HTR-8/SVneo (cell line): ENCODE measurements around the gene ERFE.
A peak's percentile ranks its signal among the peaks of the same experiment; 100 is the strongest.

Experiments
- DNase-seq: peaks from one replicate; pipeline ENCODE4 v3.0.0; 2011; ENCODE audit warnings: low spot score, mixed read lengths; ENCODE audit not compliant: insufficient read length
- FAIRE-seq: peaks from 2 replicates; lab custom pipeline; 2011; peaks lifted over from hg19 to GRCh38; lab: Jason Lieb, UNC

ERFE gene

DNA sequence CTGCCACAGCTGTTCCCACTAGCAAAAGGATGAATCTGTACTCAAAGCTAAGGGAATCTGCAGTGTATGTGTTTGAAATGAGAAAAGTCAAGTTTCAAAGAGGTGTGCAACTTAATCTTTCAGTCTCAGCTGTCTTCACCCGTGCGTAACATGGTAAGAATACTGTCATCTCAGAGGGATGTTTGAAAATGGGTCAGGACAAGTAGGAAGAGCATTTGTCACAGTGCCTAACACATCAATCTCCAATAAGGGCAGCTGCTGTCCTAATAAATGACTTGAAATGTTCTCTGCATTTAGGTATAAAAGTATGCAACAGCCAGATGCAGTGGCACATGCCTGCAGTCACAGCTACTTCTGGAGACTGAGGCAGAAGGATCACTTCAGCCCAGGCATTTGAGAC is 31.7 kb downstream of the ERFE start:
- DNase-seq (no peak), FAIRE-seq (no peak)

DNA sequence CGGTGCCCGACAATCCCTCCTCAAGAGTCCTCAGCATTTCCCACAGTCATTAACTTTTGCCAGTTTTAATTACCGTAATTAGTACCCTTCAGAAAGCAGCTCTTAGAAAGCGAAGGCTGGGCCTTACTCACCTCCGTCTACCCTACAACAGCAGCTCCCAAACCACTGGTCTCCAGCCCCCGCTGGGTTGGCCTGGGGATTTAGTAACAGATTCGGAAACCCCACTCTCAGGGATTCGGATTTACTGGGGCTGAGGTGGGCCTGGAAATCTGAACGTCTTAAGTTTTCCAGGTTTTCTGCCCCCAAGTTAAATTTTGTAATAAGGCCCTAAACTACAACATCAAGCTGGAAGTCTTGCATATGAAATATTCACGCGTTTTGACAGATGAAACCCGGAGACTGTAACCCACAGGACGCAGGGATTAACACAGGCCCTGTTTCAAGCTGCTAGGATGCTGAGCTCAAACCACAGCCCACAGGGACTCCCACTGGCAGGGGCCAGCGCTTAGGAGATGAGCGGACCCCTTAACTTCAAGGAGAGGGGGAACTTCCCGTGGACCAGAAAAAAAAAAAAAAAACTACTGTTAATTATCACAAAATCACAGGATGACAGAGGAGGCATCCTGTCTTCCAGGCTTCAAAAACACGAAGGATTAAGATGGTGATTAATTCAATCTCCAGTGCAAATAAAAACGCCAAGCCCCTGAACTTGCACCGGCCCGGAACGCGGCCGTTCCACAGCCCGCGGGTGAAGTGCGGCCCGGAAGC is 43.7 kb downstream of the ERFE start:
- DNase-seq (peak; percentile 23), FAIRE-seq (no peak)

DNA sequence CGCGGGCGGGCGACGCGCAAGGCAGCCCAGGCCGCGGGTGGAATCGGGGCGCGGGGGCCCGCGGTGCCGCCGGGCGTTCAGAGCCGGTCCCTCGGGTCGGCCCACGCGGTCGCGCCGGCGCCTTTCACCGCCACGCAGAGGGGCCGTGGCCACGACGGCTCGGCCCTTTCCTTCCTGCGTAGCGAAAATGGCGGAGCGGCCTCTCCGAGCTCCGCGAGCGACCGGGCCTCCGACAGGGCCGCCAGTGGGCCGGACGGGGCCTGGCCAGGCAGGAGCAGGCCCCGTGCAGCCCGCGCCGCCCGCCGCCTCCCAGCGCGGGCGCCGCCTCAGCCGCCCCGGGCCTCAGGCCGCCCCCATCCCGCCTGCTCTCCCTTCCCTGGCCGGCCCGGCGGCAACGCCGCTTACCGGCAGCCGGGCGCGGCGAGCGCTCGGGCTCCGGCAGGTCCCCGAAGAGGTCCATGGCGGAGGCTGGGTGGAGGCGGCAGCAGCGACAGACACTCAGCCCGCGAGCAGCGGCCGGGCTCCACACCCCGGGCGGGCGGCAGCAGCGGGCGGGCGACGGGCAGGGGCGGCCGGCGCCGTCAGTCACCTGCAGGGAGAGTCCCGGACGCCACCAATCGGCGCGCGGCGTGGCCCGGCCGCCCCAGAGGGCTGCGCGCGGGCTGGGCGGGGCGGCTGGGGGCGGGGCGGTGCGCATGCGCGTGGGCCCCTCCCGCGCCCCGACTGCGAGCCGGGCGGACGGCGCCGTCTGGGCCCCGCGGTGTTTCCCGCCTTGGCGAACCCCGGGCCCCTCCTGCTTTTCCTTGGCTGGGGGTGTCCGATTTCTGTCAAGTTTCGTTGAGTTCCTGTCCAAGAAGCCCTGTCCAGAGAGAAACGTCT is 44.6 kb downstream of the ERFE start, which contains the start of gene ILKAP:
ILKAP (minus strand) TSS at position 602 of the 879 bp plus-strand sequence; CDS start at position 460, 142 bp downstream.
- peak; percentile 99 for DNase-seq
- peak; percentile 92 for FAIRE-seq

DNA sequence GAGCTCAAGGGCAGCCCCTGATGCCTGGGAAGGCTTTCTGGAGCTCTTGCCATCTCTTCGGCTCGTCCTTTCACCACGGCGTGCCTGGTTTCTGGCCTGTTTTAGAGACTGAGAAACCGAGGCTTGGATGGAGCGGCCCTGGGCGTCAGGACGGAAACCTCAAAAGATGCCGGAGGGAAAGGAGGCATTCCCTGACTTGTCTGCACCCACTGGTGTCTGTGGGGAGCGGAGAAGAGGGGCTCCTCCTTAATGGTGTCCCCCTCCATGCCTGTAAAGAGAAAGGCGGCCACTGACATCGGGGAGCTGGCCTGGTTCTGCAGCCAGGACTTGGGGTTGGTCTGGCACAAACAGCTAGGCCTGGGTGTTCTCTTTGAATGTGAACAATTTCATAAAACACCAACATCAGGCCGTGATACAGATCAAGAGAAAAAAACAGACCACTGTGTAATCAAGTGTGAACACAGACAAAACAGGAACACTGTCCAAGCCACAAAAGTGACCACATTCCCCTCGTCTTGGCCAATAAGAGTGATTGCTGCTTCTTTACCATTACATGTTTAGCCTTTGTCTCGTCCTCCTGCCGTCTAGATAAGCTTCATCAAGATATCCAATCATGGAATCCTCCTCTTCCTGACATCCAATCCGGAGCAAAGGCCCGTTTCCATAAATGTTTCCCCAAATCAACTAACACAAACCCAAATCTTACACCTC is 45.4 kb downstream of the ERFE start:
- DNase-seq, result no peak
- peak; percentile 9 for FAIRE-seq

DNA sequence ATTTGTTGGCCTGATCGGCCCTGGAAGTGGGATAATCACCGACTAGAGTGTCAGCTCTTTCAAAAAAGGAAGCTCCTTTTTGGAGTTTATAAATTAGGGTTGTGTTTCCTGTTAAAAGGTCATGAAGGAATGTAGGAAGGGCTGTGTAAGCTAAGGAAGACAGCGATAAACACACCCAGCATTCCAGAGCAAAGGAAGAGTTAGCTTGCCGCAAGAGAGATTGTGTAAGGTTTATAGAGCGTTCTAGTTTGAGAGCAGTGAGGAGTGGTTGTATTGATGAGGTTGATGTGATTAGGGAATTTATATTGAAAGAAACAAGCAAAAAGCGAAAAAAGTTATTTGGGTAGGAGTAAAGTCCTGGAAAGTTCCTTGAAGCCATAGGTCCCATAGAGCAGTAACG is 48.2 kb downstream of the ERFE start:
- FAIRE-seq (no peak), DNase-seq (no peak)

DNA sequence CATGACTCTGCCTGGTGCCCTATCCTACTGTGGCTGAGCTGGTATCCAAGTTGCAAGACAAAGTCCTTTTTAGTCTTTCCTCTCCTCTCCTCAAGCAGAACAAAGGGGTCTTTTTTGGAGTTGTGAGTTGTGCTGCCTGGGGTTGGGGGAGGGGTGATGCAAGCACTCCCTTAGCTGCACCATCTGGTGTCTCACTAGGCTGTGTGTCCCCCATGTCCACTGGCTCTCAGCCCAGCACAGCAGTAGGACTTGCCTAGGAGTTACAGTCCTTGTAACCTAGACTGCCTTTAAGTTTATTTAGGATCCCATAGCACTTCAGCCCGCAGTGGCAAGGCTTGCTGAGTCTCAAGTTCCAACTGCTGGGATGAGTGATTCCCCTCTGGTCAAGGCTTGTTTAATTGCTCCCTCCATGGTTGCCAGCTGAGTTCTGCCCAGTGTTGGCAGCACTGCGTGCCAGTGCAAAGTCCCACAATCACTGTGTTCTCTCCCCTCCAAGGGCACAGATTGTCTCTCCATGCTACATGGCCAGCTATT is 57.9 kb downstream of the ERFE start:
- DNase-seq, result no peak
- no peak for FAIRE-seq
